A204.1 (cell line): ENCODE results near the gene RNF151.
A peak's percentile ranks its signal among the peaks of the same experiment; 100 is the strongest.
"Not testable (repeated sequence)": the region's sequence is repeated elsewhere in the genome, so short reads cannot be mapped to it uniquely, and the experiment has no call there.

Experiments
- FAIRE-seq: peaks from 2 replicates; lab custom pipeline; 2012; peaks lifted over from hg19 to GRCh38; lab: Jason Lieb, UNC

RNF151 gene

DNA sequence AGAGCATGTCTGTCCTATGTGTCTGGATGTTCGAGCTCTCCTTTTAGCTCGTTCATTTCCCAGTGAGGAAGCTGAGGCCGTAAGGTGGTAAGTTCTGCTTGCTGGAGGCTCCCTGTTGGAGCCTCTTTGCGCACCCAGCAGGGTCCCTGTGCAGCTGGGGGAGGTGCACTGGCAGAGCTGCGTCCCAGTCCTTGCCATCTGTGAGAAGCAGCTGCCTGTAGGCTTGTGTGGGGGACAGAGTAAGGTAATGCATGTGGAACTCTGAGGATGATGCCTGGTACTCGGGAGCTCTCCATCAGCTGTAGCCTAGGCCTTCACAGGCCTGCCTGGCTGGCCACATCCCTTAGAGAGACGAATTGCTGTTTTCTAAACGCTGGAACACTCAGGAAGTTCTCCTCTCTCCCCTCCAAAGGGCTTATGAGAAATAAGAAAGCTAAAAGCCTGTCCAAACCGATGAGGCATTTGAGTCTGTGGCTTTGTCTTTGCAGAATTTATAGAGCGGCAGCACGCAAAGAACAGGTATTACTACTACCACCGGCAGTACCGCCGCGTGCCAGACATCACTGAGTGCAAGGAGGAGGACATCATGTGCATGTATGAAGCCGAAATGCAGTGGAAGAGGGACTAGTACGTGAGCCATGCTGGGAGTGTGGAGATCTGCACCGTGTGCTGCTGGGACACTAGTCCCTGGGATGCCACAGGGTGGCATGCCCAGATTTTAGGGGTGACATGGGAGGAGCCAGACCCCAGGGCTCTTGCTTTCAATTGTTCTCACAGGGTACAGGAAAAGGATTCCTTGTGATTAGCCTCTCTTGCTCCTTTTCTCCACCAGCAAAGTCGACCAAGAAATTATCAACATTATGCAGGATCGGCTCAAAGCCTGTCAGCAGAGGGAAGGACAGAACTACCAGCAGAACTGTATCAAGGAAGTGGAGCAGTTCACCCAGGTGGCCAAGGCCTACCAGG lies 5.7 kb upstream of the RNF151 start:
- FAIRE-seq: no peak

GRCh38 chr16:1961651-1962067 lies 5.0 kb upstream of the RNF151 start:
- no peak for FAIRE-seq

- not testable (repeated sequence) for FAIRE-seq
Observed at GRCh38 chr16:1962161-1963153, 4.2 kb upstream of the RNF151 start.

- FAIRE-seq: no peak
Observed at GRCh38 chr16:1963806-1964505, 2.7 kb upstream of the RNF151 start.

GRCh38 chr16:1964506-1965395 lies 1.9 kb upstream of the RNF151 start, which contains the start of gene RPS2:
TSS of gene RPS2 (minus strand) at chr16:1964826. CDS start at chr16:1964625, 201 bp downstream.
- FAIRE-seq: peak; percentile 96

- FAIRE-seq: no peak
Observed at GRCh38 chr16:1965396-1966001, 1.2 kb upstream of the RNF151 start.

GRCh38 chr16:1968146-1968953 lies 1.7 kb downstream of the RNF151 start:
- no peak for FAIRE-seq

GRCh38 chr16:1971796-1972489 lies 5.3 kb downstream of the RNF151 start, which contains the start of gene TBL3:
TSS of gene TBL3 (plus strand) at chr16:1972053. CDS start at chr16:1972165, 112 bp downstream.
- FAIRE-seq: peak; percentile 76

- FAIRE-seq: no peak
Observed at GRCh38 chr16:1972490-1972877, 5.8 kb downstream of the RNF151 start.

GRCh38 chr16:1973461-1974156 lies 7.0 kb downstream of the RNF151 start:
- FAIRE-seq: no peak

GRCh38 chr16:1974157-1975070 lies 7.8 kb downstream of the RNF151 start:
- no peak for FAIRE-seq

DNA sequence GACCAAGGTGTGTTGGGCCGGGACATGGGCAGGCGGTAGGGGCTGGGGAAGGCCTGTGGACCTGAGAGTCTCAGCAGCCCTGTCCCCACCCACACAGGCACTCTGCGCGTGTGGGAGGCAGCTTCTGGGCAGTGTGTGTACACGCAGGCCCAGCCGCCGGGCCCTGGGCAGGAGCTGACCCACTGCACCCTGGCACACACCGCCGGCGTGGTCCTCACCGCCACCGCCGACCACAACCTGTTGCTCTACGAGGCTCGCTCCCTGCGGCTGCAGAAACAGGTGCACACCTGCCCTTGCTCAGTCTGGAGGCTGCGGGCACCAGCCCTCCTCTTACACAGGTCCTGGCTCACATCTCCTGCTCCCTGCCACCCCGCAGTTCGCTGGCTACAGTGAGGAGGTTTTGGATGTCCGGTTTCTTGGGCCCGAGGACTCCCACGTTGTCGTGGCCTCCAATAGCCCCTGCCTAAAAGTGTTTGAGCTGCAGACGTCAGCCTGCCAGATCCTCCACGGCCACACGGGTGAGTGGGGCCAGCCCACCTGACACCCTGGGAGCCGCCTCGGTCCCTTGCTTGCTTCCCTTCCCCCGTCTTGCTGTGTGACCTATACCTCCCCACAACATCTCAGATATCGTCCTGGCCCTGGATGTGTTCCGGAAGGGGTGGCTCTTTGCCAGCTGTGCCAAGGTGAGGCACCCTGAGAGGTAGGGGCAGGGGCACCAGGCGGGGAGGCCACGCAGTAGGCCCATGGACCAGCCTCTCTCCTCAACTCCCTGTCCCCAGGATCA lies 9.0 kb downstream of the RNF151 start:
- no peak for FAIRE-seq

DNA sequence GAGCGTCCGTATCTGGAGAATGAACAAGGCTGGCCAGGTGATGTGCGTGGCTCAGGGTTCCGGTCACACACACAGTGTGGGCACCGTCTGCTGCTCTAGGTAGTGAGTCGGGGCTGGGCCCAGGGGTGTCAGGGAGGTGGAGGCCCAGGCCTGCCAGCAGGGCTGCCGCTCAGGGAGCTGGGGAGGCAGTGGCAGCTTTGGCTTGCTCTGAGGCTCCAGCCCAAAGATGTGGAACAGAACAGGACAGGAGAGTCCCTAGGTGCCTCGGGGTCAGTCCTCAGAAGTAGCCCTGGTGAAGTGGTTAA lies 9.5 kb downstream of the RNF151 start:
- FAIRE-seq: no peak

GRCh38 chr16:1976951-1977874 lies 10.6 kb downstream of the RNF151 start:
- no peak for FAIRE-seq

DNA sequence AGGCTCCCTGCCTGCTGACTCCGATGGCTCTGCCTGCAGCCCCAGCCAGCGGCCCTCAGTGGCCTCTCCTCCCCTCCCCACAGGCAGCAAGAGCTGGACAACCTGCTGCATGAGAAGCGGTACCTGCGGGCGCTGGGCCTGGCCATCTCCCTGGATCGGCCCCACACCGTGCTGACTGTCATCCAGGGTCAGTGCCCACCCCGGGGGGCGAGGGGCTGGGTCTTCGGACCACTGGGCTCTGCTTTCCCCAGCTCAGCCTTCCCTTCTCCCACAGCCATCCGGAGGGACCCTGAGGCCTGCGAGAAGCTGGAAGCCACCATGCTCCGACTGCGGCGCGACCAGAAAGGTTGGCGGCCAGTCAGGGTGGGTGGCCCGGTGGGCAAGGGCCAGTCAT lies 11.2 kb downstream of the RNF151 start:
- no peak for FAIRE-seq
